Measurements from ENCODE around the gene GRWD1. TPM values are rescaled to one million over a fixed set of nuclear protein-coding genes. Genes with fewer than 3 reads are reported as not detected.

Gene GRWD1
- total RNA-seq, 1 donor from 2014 or later, result 71.4 TPM

DNA sequence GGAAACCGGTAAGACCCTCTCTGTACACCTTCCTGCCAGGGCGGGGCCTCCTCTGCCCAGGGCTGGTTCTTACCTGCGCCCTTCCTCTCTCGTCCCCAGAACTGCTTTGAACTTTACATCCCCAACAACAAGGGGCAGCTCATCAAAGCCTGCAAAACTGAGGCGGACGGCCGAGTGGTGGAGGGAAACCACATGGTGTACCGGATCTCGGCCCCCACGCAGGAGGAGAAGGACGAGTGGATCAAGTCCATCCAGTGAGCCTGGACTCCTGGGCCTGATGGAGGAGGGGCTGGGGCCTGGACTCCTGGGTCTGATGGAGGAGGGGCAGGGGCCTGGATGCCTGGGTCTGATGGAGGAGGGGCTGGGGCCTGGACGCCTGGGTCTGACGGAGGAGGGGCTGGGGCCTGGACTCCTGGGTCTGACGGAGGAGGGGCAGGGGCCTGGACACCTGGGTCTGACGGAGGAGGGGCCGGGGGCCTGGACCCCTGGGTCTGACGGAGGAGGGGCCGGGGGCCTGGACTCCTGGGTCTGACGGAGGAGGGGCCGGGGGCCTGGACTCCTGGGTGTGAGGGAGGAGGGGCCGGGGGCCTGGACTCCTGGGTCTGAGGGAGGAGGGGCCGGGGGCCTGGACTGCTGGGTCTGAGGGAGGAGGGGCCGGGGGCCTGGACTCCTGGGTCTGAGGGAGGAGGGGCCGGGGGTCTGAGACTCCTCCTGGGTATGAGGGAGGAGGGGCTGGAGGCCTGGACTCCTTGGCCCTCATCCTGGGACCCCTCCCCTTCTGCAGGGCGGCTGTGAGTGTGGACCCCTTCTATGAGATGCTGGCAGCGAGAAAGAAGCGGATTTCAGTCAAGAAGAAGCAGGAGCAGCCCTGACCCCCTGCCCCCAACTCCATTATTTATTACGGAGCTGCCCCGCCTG is 32.8 kb downstream of the GRWD1 start:
- ChIA-PET CTCF (no interaction called here), POLR2A (interaction anchor here (1.3 kb wide), 1 partner anchor 9 kb away, joined by 4 read pairs; no protein-coding TSS in a partner anchor)
- Mint-ChIP-seq H3K27me3 (peaks cover 1% of the 10 kb centered on the region), H3K36me3 (ENCODE audit: low read depth) (peaks cover 46% of the 10 kb centered on the region), H3K27ac (no peak overlapping the region), H3K4me3 (no peak overlapping the region), H3K9me3 (no peaks in the 10 kb centered on the region), H3K4me1 (peaks cover 11% of the 10 kb centered on the region)
- intact Hi-C loops (cut with micrococcal nuclease), result no loop called here
- ATAC-seq (ENCODE audit: low read depth) (no peak), DNase-seq (no peak)
- TF ChIP-seq, protein P1, sequence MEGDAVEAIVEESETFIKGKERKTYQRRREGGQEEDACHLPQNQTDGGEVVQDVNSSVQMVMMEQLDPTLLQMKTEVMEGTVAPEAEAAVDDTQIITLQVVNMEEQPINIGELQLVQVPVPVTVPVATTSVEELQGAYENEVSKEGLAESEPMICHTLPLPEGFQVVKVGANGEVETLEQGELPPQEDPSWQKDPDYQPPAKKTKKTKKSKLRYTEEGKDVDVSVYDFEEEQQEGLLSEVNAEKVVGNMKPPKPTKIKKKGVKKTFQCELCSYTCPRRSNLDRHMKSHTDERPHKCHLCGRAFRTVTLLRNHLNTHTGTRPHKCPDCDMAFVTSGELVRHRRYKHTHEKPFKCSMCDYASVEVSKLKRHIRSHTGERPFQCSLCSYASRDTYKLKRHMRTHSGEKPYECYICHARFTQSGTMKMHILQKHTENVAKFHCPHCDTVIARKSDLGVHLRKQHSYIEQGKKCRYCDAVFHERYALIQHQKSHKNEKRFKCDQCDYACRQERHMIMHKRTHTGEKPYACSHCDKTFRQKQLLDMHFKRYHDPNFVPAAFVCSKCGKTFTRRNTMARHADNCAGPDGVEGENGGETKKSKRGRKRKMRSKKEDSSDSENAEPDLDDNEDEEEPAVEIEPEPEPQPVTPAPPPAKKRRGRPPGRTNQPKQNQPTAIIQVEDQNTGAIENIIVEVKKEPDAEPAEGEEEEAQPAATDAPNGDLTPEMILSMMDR (IDR thresholded peaks at IDR 0.05), result no peak

DNA sequence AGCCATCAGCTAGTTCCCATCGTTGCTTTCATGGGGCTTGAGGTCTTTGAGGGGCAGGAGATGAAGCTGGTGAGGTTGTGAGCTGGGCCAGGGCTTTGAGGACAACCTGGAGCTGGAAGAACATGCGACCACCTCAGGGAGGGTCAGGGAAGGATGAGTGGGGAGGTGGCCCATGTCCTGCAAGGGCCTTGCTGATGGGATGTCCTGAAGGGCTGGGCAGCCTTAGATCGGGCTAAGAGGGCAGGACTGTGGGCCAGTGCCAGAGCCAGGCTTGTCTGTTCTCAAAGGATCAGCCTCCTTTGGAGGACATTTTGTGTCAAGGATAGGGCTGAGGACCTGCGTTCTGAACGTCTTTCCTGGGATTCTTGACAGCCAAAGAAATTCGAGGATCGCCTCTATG is 33.9 kb downstream of the GRWD1 start:
- Mint-ChIP-seq H3K27me3 (peaks cover 1% of the 10 kb centered on the region), H3K27ac (no peak overlapping the region)
- POLR2A ChIA-PET, result interaction anchor here (0.6 to 1.3 kb wide), 4 partner anchors 10 to 231 kb away, joined by 3 to 4 read pairs (median 4); no protein-coding TSS in a partner anchor

DNA sequence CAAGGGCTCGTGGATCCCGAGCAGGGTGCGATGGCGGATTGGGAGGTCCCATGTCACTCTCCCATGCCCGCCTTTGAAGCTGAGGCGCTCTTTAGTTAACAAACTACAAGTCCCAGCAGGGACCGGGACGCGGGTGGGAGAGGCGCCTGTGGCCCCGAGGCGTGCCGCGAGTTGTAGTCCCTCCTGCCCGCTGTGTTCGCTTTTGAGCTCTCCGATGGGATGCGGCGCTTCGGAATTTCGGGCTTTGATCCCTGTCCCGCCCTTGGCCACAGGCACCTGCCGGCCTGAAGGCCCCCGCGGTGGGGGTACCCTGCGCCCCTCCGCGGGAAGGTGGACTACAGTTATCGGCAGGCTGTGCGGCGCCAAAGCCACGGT is 34.4 kb downstream of the GRWD1 start:
- Mint-ChIP-seq H3K27me3 (peaks cover 1% of the 10 kb centered on the region), H3K4me1 (peaks cover 11% of the 10 kb centered on the region), H3K4me3 (peak overlapping the region; percentile 84), H3K9me3 (no peaks in the 10 kb centered on the region), H3K27ac (no peak overlapping the region), H3K36me3 (ENCODE audit: low read depth) (peaks cover 31% of the 10 kb centered on the region)
- DNase-seq, result no peak
- TF ChIP-seq, protein P1 (IDR thresholded peaks at IDR 0.05), result no peak
- CTCF ChIA-PET, result interaction anchor here (2.4 kb wide), 1 partner anchor 10 kb away, joined by 14 read pairs; no protein-coding TSS in a partner anchor
- intact Hi-C loops (cut with micrococcal nuclease), result loop anchor here (1.0 kb wide), 1 partner anchor 11 kb away; the partner anchor contains the start of gene CYTH2
- peak; percentile 66 for ATAC-seq (ENCODE audit: low read depth)
- POLR2A ChIA-PET, result interaction anchor here (1.1 to 1.3 kb wide), 3 partner anchors 10 to 25 kb away, joined by 4 read pairs; no protein-coding TSS in a partner anchor

More for the DNA sequence above, 33.9 kb downstream of the GRWD1 start:
- CTCF ChIA-PET, result interaction anchor here (2.4 kb wide), 1 partner anchor 10 kb away, joined by 14 read pairs; no protein-coding TSS in a partner anchor
- Mint-ChIP-seq H3K4me1 (peaks cover 11% of the 10 kb centered on the region), H3K36me3 (ENCODE audit: low read depth) (peaks cover 36% of the 10 kb centered on the region), H3K9me3 (no peaks in the 10 kb centered on the region), H3K4me3 (peak overlapping the region; percentile 84)
- intact Hi-C loops (cut with micrococcal nuclease), result loop anchor here (1.0 kb wide), 1 partner anchor 10 kb away; the partner anchor contains the start of gene CYTH2
- ATAC-seq (ENCODE audit: low read depth), result no peak
- TF ChIP-seq, protein P1 (IDR thresholded peaks at IDR 0.05), result no peak
- DNase-seq, result no peak

DNA sequence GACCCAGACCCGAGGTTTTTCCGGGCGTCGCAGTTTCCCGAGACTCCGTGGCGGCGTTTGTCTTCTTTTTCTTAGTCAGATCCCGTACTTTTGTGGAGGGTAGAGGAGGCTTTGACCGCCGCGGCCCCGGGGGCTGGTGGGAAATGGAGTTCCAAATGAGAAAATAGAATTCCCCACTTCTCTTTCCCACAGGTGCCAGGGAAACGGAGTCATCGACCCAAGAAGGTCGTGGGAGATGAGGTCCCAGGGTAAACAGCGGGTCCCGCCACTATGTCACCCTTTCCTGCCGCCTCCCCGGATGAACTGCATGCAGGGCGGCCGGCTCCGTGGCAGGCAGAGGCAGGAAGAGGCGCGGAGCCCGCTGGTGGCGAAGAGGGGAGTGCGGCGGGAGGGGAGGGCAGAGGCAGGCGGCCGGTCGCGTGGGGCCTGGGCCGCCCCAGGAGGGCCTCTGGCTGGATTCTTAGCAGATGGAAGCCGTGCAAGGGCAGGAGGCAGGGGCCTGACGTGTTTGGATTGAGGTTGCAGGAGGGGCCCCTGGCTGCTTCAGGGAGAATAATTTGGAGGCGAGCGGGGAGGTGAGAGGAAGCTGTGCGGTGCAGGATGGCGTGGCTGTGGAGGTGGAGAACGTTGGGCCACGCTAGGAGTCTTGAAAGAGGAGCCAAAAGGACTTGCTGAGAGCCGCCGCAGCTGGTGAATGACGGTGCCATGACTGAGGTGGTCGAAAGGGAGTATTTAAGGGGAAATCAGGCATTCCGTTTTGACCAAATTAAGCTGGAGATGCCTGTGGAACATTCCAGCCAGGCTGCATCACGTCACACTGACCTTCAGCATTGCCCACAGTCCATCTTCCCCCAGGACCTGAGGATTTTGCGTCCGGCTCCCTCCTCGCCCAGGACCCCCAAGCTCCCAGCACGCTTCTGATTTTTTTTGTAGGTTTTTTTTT is 35.0 kb downstream of the GRWD1 start:
- no peaks in the 10 kb centered on the region for H3K9me3 Mint-ChIP-seq
- H3K36me3 Mint-ChIP-seq (ENCODE audit: low read depth), result peaks cover 24% of the 10 kb centered on the region
- H3K4me1 Mint-ChIP-seq, result peaks cover 11% of the 10 kb centered on the region
- H3K27ac Mint-ChIP-seq, result no peak overlapping the region
- POLR2A ChIA-PET, result interaction anchor here (0.6 to 1.2 kb wide), 9 partner anchors 9 to 1106 kb away, joined by 3 to 4 read pairs (median 3); partner anchors contain the start of genes PLA2G4C, RPL18 and SPHK2
- peak overlapping the region; percentile 84 for H3K4me3 Mint-ChIP-seq
- CTCF ChIA-PET, result interaction anchor here (0.6 to 2.4 kb wide), 2 partner anchors 9 to 103 kb away, joined by 3 to 14 read pairs; no protein-coding TSS in a partner anchor
- intact Hi-C loops (cut with micrococcal nuclease), result loop anchor here (1.0 kb wide), 1 partner anchor 12 kb away; the partner anchor contains the start of gene CYTH2
- DNase-seq, result no peak
- TF ChIP-seq, protein P1 (IDR thresholded peaks at IDR 0.05), result no peak
- peak; percentile 73 for ATAC-seq (ENCODE audit: low read depth)
- H3K27me3 Mint-ChIP-seq, result peaks cover 1% of the 10 kb centered on the region
